SW480 (cell line): ENCODE results near the gene KCNH1.

Experiments used
- DNase-seq: peaks from one replicate; pipeline ENCODE4 v3.0.0-alpha.2; 2016; ENCODE audit warnings: low spot score

The KCNH1 gene

DNA sequence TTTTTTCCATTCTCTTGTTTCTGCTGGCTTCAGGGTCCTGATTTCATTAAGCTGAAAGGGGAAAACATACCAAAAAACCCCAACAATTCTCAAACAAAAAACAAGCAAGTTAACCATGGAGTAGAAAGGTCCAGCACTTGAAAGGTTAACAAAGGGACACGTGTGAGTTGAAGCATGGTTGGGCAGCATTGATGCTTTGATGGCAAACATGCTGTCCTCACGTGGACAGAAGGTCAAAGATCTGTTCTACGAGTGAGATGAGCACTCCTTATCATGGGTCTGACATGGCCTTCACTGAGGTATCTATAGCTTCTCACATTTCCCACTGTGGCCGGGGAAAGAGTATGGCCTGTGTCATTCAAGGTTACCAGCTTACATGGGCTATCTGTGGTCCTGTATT is 410.3 kb downstream of the KCNH1 start:
- DNase-seq: no peak

DNA sequence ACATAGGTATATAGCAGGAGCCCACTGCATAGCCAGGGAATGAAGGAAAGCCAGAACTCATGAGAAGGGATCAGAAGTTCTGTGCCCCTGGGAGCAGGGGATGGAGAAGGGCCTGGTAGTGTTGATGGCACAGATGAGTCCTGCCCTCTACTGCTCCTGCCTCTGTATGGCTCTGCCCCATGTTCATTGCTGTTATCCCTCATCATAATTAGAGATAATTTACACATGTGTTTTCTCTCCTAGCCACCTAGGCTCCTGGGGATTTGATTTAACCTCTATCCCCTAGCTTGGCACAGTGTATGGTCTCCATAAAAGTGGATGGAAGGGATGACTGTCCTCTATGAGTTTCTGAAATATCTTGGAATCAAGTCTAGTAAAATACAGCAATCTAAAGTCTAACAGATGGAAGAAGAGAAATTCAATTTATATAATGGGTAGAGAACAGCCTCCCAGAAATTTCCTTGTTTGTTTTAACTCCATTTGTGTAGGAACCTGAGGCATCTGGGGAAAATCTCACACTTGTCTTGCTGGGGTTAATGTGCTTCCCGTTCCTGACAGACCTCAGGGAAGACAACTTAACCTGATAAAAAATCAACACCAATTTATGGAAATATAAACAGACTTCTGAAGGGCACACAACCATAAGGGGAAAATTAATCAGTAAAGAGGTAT is 411.4 kb downstream of the KCNH1 start:
- no peak for DNase-seq

DNA sequence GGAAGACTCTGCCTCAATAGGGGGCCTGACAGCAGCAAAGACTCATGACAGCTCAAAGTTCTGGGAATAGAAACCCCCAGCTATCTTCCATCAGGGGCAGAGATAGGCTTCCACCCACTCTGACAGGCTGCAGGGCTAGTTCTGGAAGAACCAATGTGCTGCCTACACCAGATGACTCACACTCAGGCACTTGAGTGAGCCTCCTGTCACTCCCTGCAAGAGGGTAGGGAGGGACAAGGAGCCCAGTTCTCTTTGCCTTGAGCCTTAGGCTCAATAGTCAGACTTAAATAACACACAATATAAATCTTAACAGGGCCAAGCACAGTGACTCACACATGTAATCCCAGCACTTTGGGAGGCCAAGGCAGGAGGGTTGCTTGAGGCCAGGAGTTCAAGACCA is 418.9 kb downstream of the KCNH1 start:
- DNase-seq: no peak

DNA sequence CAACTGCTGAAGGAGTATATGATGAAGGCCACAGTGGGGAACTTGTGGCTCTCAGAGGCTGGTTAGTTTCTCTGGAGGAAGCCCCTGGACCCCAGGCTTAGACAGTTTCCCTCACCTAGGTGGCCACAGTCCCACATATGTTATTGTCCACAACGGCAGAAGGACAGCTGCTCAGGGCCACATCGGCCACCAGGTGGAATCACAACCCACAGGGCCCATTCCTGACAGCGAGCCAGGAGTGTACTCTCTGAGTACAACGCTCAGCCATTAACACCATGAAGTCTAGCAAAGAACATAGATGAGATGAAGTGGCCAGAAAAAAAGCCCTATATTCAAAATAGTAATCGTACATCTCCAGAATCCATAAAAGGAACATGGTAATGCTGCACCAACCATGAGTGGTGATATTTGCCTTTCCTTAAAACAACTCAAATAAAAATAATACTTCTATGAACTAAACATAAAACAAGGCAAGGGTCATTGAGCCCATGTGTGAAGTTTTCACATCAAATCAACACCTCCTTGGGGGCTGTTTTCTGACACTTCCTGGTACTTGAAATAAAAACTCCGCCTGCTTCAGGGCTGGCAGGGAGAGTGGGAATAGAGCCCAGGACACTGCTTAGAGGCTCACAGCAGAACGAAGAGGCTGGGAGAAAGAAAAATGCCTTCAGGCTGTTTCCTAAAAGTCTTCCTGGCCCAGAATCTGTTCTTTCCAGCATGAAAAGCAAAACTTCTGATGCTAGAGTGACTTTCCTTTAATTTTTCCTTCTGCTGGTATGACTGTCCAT is 421.9 kb downstream of the KCNH1 start:
- no peak for DNase-seq

DNA sequence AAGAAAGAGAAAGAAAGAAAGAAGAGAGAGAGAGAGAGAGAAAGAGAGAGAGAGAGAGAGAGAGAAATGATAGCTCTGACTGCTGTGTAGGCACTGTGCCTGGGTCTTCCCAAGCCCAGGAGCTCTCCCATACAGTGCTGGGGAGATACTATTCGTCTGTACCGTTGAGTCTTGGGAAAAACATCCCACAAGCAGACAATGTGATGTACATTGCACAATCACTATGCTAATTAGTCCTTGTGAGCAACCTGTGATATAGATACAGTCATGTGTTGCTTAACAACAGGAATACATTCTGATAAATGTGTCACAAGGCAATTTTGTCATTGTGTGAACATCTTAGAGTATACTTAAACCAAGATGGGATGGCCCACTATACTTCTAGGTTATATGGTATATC is 424.2 kb downstream of the KCNH1 start:
- DNase-seq: no peak

DNA sequence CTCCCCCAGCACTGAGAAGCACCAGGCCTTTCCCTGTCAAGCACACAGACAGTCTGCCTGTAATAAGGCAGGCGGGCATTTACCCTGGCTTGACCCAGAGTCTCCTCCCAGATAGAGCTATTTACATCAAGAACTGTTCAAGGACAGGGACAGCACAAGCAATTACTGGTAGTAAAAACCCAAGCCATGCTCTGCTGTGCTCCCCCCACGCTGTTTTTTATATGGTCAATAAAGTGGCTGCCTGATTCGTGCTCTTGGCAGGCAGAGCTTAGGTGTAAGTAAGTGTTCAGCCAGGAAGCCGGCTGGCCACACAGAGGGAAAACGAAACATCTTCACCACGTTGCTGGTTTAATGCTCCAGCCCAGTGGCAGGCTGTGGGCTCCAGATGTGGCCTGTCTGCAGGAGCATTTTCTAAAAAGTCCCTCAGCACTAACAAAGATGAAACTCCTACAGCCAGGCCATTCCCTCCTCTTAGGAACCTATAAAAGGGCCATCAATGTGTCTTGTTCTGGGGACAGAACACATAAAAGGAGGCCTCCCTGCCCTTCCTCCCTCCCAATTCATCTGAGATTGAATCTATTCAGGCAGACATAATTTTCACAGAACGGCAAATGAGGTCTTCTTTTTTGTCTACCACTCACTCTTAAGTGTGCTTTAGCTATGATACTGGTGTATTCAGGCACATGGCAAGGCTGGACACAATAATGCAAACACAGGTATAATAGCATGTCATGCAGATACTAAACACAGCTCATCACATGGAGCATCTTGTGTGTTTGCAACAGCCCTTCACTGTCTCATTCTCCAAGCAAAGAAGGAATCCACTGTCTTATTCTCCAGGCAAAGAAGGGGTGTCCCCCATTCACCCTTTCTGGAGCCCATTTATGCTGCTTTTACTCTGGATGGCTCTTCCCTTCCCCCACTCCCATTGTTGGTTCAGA is 426.4 kb downstream of the KCNH1 start:
- DNase-seq: no peak

DNA sequence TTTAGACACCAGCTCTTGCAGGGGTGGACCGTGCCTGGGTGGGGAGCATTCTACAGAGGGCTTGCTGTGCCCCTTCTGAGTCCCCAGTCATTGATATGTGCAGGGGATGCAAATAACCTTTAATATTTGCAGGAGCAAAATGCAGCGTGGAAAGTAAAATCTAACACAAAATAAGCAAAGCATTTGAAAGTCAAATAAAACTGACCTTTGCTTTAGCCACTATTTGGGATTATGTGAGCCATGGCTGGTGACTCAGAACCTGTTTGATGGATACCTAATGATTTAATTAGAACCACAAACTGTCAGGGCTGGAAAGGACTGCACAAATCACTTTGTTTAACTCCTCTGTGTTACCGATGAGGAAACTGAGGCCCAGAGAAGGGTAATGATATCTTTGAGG is 427.7 kb downstream of the KCNH1 start:
- no peak for DNase-seq

DNA sequence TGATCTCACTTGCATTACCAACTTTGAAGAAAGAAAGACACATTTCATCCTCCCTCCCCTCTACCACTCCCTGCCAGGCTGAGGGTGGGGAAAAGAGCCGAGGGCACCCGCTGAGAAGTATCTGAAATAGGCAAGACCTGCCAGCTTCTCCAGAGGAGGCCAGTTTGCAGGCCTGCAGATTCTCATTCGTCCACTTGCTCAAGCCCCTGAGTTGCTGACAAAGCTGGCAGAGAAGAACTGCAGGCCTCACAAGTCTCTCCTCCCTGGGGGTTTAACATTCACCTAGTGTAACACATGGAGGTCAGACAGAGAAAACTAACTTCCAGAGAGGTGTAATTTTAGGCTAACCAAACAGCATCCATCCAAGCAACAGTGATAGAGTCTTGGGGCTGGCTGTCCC is 428.9 kb downstream of the KCNH1 start:
- no peak for DNase-seq

DNA sequence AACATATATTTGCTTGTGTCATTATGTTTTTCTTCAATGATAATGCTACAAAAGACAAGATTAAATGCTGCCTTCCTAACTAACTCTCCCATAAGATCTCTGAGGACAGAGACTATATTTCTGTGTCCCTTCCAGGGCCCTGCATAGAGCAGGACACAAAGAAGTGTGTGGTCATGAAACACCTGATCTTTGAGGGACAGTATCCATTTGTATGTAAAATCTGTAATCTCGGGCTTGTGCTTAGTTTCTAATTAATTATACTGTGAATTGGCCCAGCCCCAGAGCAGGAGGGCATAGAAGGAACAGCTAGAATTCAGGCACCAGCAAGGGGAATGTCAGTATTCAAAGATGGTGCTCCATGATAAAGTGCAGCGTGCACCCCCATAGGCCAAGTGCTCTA is 430.4 kb downstream of the KCNH1 start:
- no peak for DNase-seq

DNA sequence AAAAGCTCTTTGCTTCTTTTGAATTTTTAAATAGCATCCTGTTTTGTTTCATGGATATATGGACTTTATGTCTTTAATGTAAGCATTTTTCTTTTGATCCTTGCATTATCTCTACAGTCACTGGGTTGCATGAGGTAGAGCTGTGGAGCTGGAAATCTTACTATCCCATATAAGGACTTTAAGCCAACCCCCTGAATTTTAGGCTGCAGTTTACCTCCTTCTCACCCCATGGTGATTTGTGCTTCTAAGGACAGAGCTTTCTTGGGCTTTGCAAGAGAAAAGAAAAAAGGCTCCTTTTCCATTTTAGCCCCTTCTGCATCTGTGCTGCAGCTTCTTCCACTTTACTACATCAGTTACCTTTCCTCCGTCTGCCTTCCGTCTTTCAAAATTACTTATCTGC is 431.4 kb downstream of the KCNH1 start:
- no peak for DNase-seq

DNA sequence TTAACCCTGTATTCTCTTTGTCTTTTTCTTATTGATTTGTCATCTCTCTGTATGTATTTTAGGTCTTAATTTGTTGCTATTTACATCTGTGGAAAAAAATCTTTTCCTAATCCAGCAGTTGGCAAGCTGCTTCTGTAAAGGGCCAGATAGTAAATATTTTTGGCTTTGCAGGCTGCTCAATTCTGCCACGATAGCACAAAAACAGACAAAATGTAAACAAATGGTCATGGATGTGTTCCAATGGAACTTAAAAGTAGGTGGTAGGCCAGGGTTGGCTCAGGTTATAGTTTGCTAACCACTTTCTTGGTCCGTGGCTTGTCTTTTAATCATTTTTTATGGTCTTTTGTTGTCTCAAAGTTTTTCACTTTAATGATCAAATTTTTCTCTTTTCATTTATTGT is 433.4 kb downstream of the KCNH1 start:
- DNase-seq: no peak

DNA sequence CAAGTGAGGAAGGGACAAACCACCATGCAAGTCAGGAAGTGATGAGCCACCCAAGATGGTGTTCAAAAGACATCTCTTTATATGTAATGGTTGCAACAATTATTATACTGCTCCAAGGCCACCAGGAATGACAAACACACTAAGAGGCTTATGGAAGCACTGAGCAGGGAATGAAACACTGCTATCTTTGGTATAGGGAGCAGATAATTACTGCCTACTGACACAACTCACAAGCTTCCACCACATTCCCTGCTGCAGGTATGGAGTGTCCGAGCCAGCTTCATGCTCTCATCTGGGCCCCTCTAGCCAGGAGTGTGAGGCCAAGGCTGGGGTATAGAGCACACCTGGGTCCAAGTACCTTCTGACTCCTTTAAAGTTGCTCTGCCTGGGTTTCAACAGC is 433.9 kb downstream of the KCNH1 start:
- no peak for DNase-seq

DNA sequence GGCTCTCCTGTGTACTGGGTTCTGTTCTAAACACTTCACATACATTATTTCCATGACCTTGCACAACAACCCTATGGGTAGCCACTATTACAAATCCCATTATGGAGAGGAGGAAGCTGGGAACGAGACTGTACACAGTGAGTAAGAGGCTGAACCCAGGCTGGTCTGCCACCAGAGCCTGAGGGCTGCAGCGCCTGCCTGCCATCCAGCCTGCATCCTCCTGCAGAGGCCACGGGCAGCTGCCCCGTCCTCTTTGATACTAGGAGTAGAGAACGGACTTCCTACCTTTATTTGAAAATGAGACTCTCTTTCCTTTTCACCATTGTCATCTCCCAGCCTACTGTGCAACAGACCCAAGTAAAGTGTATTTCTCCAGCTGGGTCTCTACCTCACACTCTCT is 435.3 kb downstream of the KCNH1 start:
- DNase-seq: no peak

DNA sequence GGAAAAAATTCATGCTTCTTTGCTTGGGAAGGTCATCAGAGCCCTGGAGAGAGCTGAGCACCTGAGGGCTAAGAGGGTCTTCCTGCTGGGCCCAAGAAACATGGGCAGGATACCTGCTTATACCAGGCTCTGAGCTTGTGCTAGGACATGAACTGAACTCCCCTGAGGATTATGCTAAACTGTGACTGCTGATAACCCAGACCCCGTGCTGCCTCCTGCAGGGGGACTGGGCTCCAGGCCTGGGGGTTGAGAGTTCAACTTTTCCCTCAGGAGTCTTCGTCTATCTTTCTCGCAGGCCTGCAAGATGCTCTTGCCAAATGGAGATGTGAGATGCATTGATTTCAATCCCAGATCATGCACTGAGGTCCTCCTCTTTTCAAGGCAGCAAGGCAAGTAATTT is 436.8 kb downstream of the KCNH1 start:
- no peak for DNase-seq

DNA sequence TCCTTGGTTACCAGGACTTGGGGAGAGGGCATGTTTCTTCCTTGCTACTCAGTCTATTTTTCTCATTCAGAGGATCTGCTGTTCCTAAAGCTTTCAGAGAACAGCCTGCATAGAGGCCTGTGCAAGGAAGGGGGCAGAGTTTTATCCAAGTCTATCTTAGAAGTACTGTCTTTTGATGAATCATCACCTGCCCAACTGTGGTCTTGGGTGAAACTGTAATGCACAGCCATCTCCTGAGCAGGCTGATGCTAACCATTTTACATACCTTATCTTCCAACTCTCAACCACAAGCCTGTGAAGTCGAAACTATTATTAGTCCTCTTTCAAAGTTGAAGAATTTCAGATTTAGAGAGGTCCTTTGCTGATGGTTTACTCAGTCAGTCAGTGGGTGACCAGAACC is 437.2 kb downstream of the KCNH1 start:
- peak; percentile 30 for DNase-seq

DNA sequence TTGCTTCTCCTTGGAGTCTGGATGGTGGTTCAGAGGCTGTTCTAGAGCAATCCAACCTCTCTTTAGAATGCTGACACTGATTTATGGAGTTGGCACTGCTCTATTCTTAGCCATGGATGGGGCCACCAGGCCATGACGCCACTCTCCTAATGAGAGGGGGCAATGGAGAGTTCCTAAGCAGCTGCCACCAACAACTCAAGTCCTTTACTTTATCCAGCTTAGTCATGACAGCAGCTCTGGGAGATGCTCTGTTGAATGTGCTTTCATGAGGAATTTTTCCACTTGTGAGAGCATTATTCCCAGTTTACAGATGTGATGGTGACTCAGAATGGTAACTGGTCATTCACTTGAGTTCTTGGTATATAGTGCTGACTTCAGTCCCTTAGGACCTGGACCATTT is 438.9 kb downstream of the KCNH1 start:
- no peak for DNase-seq

DNA sequence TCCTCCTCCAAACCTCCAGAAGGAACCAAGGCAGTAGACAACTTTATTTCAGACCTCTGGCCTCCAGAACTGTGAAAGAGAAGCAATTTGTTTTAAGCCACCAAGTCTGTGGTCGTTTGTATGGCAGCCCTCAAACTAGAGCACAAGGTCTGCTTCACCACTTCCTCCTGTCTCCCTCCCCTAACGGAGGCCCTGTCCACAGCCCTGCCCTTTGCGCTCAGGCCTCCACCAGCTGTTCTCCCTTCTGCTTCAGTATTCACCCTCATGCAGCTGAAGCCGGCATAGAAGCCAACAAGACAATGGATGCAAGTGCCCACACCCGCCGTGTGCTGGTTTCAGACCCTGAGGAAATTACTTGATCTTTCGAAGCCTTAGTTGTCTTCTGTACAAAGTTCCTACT is 441.2 kb downstream of the KCNH1 start:
- DNase-seq: no peak

DNA sequence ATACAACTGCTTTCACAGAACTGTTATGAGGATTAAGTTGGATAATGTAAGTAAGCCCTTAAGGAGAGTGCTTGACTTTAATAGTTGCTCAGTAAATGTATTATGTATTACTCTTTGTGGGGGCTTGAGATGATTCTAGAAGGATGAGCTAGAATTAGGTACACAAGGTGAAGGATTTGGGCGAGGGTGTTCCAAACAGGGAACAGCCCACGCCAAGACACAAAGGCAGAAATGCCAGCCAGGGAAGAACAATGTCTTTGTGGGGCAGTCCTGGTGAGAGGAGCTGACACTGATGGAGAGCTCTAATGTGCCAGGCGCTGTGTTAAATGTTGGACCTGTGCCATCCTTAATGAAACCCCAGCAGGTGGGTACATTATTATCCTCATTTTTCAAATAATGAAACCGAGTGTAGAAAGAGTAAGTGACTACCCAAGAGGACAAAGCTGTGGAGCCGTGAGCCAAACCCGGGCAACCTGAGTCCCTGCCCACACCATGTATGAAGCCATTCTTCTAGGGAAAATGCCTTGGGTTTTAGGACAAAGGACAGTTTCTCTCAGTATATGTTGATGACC is 442.8 kb downstream of the KCNH1 start:
- DNase-seq: no peak

DNA sequence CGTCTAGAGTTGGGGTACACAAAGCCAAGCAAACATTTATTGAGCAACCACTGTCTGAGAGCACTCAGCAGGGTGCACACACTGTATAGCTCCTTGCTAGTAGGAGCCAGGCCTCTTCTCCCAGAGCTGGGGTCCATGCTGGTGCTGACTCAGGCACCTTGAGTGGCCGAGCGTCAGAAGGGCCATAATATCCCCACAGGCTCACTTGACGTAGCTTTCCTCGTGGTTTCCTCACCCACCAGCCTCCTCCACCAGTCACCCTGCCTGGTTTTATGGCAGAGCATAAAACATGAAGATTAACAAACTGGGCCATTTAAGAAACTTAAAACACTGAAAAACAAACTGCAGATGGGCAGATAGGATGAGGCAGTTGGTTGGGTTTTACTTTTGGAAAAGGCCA is 443.7 kb downstream of the KCNH1 start:
- no peak for DNase-seq

DNA sequence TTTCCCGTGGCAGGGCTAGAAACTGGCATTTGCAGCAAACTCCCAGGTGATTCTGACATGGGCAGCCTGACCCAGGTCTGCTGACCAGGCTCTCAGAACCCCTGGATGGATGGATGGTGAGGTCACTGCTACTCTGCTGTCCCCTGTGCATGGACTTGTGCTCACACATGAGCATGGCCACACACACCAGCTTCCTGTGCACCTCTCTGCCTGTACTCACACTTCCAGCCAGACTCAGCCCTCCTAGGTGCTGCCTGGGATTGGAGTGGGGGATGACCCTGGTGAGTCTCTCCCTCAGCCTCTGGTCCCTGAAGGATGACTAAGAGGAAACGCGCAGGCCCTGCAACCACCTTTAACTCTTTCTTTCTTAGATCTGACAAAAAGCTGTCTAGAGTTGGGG is 444.1 kb downstream of the KCNH1 start:
- DNase-seq: no peak

DNA sequence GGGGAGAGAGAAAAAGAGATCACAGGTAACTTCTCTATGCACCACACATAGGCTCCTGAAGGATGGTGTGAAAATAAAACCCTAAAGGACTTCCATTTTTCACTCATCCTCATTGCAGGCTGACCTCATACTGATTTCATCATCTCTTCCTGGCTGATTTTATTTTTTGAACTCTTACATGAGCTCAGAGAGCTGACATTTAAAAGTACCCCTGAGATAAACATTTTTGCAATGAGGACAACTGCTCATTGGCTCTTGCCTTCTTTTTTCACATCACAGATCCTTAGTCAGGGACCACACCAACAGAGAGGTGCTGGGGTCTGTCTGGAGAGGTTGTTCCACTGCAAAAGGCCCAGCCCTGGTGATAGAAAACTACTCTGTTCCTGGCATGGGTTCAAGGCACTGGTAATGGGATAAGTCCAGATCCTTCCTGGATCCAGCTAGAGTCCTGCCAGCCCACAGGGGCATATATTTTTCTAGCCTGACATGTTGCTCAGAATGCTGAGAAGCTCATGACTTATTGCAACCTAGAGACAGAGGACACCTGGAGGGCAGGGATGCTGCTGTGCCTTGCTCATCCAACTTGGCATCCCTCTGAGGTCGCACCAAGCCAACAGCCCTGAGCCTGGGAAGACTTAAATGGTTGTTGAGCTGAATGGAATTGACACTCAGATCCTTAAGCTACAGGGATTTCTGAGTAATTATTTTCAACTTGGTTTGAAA is 445.3 kb downstream of the KCNH1 start:
- DNase-seq: no peak
